GM12878 (cell line): ENCODE measurements around the gene HOXD3. TPM values are rescaled to one million over a fixed set of nuclear protein-coding genes. Genes with fewer than 3 reads are reported as not detected.

Experiments used
- ATAC-seq: fragments of 200-7000 bp; cut with Tn5 transposase; 3 replicates; pipeline ENCODE4 v1.9.1; 2020; ENCODE audit warnings: mild to moderate bottlenecking, moderate library complexity
- BruUV-seq: library from RNA; stranded (reverse); fragments of 400-500 nt; replicated peaks from 2 replicates; lab custom pipeline; 2021; lab: Mats Ljungman, UMichigan
- CTCF ChIA-PET: fragments of 300-600 bp; sonication (Branson Sonifier 250); formaldehyde crosslinking; extraction: SDS; loops from one replicate; lab custom pipeline; 2021; ENCODE audit warnings: inconsistent platforms; lab: Yijun Ruan, JAX
- POLR2A ChIA-PET: fragments of 350-600 bp; formaldehyde crosslinking; extraction: SDS; loops from one replicate; lab custom pipeline; 2021; ENCODE audit warnings: inconsistent platforms; lab: Charles Lee
- RAD21 ChIA-PET: fragments of 300-600 bp; sonication (Branson Sonifier 250); formaldehyde crosslinking; loops from one replicate; lab custom pipeline; 2023; ENCODE audit warnings: antibody characterized with exemption; ENCODE audit not compliant: unreplicated experiment; lab: Charles Lee
- SMC1A ChIA-PET: fragments of 300-600 bp; sonication (Branson Sonifier 250); formaldehyde crosslinking; loops from one replicate; lab custom pipeline; 2023; ENCODE audit not compliant: unreplicated experiment, uncharacterized antibody; lab: Charles Lee
- DNase-seq: peaks from one replicate; pipeline ENCODE4 v3.0.0-alpha.2; 2011; ENCODE audit warnings: low read depth, low spot score
- FAIRE-seq: peaks from 3 replicates; lab custom pipeline; 2011; peaks lifted over from hg19 to GRCh38; lab: Jason Lieb, UNC
- H2AFZ ChIP-seq: 2 replicates; pipeline ENCODE4 v1.6.0; 2011; ENCODE audit warnings: low read depth, low read length, control low read depth; ENCODE audit not compliant: control insufficient read depth
- H3K27ac ChIP-seq: 2 replicates; pipeline ENCODE4 v1.5.1; 2011; ENCODE audit warnings: control low read depth; ENCODE audit not compliant: control insufficient read depth, insufficient read depth
- H3K27me3 ChIP-seq, 2 experiments: replicated peaks in 1 of 2; 2 replicates each; pipeline versions ENCODE4 v1.6.0 to v1.6.1; 2011; ENCODE audit warnings: low read length in 1 of 2; ENCODE audit not compliant: control insufficient read depth in 2 of 2, insufficient read depth in 2 of 2
- H3K36me3 ChIP-seq, 2 experiments: 2 replicates each; pipeline ENCODE4 v1.5.1; 2011; ENCODE audit warnings: low read length in 1 of 2; ENCODE audit not compliant: control insufficient read depth in 2 of 2, insufficient read depth in 2 of 2
- H3K4me1 ChIP-seq: 2 replicates; pipeline ENCODE4 v1.6.1; 2011; ENCODE audit warnings: mild to moderate bottlenecking, low read length, moderate library complexity, mixed read lengths; ENCODE audit not compliant: control insufficient read depth, insufficient read depth
- H3K4me2 ChIP-seq: 2 replicates; pipeline ENCODE4 v1.6.0; 2011; ENCODE audit warnings: control low read depth; ENCODE audit not compliant: control insufficient read depth, insufficient read depth
- H3K4me3 ChIP-seq: fragments of 200-600 bp; sonication (generic); 2 replicates; pipeline ENCODE4 v1.5.1; 2016
- H3K79me2 ChIP-seq: 2 replicates; pipeline ENCODE4 v1.6.0; 2011; ENCODE audit warnings: low read length; ENCODE audit not compliant: control insufficient read depth, insufficient read depth
- H3K9ac ChIP-seq: 2 replicates; pipeline ENCODE4 v1.8.0; 2011; ENCODE audit warnings: low read length, control low read depth, mixed read lengths; ENCODE audit not compliant: control insufficient read depth, insufficient read depth
- H3K9me3 ChIP-seq: replicated peaks from 3 replicates; pipeline ENCODE4 v1.5.1; 2011; ENCODE audit warnings: mild to moderate bottlenecking, low read length; ENCODE audit not compliant: control insufficient read depth, insufficient read depth
- H4K20me1 ChIP-seq: 2 replicates; pipeline ENCODE4 v1.6.0; 2011; ENCODE audit not compliant: control insufficient read depth, insufficient read depth
- CBX5 ChIP-seq: sonication (generic); IDR thresholded peaks from 2 replicates; pipeline ENCODE4 v1.6.1; 2016; ENCODE audit warnings: low read depth, moderate library complexity, mild to moderate bottlenecking, inconsistent platforms
- EGR1 ChIP-seq, 2 experiments: IDR thresholded peaks; 1 replicate in 1 of 2; 2 replicates in 1 of 2; pipeline ENCODE4 v1.6.1; 2011 to 2012; ENCODE audit warnings: low read depth in 2 of 2, low read length in 2 of 2, borderline replicate concordance in 1 of 2, mild to moderate bottlenecking in 1 of 2, moderate library complexity in 1 of 2
- FOS ChIP-seq: IDR thresholded peaks from 3 replicates; pipeline ENCODE4 v1.6.1; 2011; ENCODE audit warnings: borderline replicate concordance; ENCODE audit not compliant: insufficient read length; ENCODE audit errors: extremely low read depth
- GABPA ChIP-seq: IDR thresholded peaks from 2 replicates; pipeline ENCODE4 v1.6.1; 2014; ENCODE audit warnings: antibody characterized with exemption, low read depth, mild to moderate bottlenecking, inconsistent platforms
- HDAC2 ChIP-seq: fragments of 200-600 bp; sonication (generic); IDR thresholded peaks from 2 replicates; pipeline ENCODE4 v1.6.1; 2017
- HDAC6 ChIP-seq: fragments of 200-600 bp; sonication (generic); IDR thresholded peaks from one replicate; pipeline ENCODE4 v1.8.0; 2017; ENCODE audit warnings: antibody characterized with exemption; ENCODE audit not compliant: unreplicated experiment
- LARP7 ChIP-seq: fragments of 450-650 bp; IDR thresholded peaks from 2 replicates; pipeline ENCODE4 v1.6.1; 2017; ENCODE audit warnings: mild to moderate bottlenecking
- MEF2A ChIP-seq: IDR thresholded peaks from 2 replicates; pipeline ENCODE4 v1.6.1; 2011; ENCODE audit warnings: low read depth, mild to moderate bottlenecking, low read length, moderate library complexity; ENCODE audit not compliant: insufficient read depth
- NR2C1 ChIP-seq: fragments of 450-650 bp; IDR thresholded peaks from 2 replicates; pipeline ENCODE4 v1.6.1; 2017; ENCODE audit warnings: antibody characterized with exemption, mild to moderate bottlenecking, moderate library complexity
- PAX5 ChIP-seq: IDR thresholded peaks from 2 replicates; pipeline ENCODE4 v1.6.1; 2011; ENCODE audit warnings: low read depth, low read length, borderline replicate concordance
- PAX8 ChIP-seq: fragments of 450-650 bp; IDR thresholded peaks from 2 replicates; pipeline ENCODE4 v1.6.1; 2017; ENCODE audit warnings: mild to moderate bottlenecking, moderate library complexity
- SMC3 ChIP-seq: IDR thresholded peaks from 2 replicates; pipeline ENCODE4 v1.6.1; 2011; ENCODE audit warnings: low read length, improper control_type of control experiment, borderline replicate concordance
- WRNIP1 ChIP-seq: IDR thresholded peaks from 2 replicates; pipeline ENCODE4 v1.6.1; 2011; ENCODE audit warnings: low read depth, low read length, improper control_type of control experiment, borderline replicate concordance
- YBX1 ChIP-seq: fragments of 450-650 bp; IDR thresholded peaks from 2 replicates; pipeline ENCODE4 v1.6.1; 2016; ENCODE audit warnings: antibody characterized with exemption
- ZNF24 ChIP-seq: fragments of 450-650 bp; IDR thresholded peaks from 2 replicates; pipeline ENCODE4 v1.6.1; 2017; ENCODE audit warnings: antibody characterized with exemption, mild to moderate bottlenecking
- ZSCAN29 ChIP-seq: fragments of 450-650 bp; IDR thresholded peaks from 2 replicates; pipeline ENCODE4 v1.6.1; 2017; ENCODE audit warnings: mild to moderate bottlenecking, moderate library complexity
- WGBS: methylation state at CpG from one replicate; pipeline ENCODE4 v1.1.6; 2016; ENCODE audit warnings: low lambda C conversion rate; ENCODE audit not compliant: insufficient replicate concordance, insufficient coverage; ENCODE audit errors: missing lambda C conversion rate; 5-methylcytosine and 5-hydroxymethylcytosine counted together
- in situ Hi-C: fragments of 300-500 bp; cut with MboI; formaldehyde crosslinking; loops from 9 replicates; pipeline ENCODE4 v1.14.3; 2018; ENCODE audit warnings: mixed read lengths
- intact Hi-C: fragments of 100-400 bp; cut with micrococcal nuclease; formaldehyde crosslinking; loops from one replicate; pipeline ENCODE4 v1.14.2; 2022; ENCODE audit not compliant: unreplicated experiment
- polyA plus RNA-seq, 11 experiments: library from polyadenylated mRNA; depleted of rRNA in 4 of 11; unstranded in 6 of 11; stranded (reverse) in 5 of 11; fragments of >200 nt; fragmentation: Nextera tagmentation in 4 of 11; fragmentation: Illumina TruSeq in 1 of 11; extraction: Ambion mirVana in 4 of 11; extraction: Trizol in 1 of 11; gene quantifications; 1 replicate in 1 of 11; 2 replicates in 10 of 11; pipeline versions ENCODE4 v1.2.1 to v1.2.3, GENCODE V29; 2011 to 2016; ENCODE audit warnings: inconsistent platforms in 2 of 11, missing spikeins in 2 of 11, low read depth in 1 of 11
- total RNA-seq, 4 experiments: library from RNA; depleted of rRNA in 3 of 4; stranded (reverse); fragments of >200 nt in 3 of 4; fragmentation: Illumina TruSeq in 1 of 4; extraction: Trizol in 1 of 4; gene quantifications; 2 replicates each; pipeline versions ENCODE4 v1.2.1 to v1.2.3, GENCODE V29; 2013 to 2021

Gene HOXD3
- total and polyA plus RNA-seq, 10 of the 15 experiments (the other 5 are each of a cell fraction or from before 2014, with no cell fraction given) = not detected

DNA sequence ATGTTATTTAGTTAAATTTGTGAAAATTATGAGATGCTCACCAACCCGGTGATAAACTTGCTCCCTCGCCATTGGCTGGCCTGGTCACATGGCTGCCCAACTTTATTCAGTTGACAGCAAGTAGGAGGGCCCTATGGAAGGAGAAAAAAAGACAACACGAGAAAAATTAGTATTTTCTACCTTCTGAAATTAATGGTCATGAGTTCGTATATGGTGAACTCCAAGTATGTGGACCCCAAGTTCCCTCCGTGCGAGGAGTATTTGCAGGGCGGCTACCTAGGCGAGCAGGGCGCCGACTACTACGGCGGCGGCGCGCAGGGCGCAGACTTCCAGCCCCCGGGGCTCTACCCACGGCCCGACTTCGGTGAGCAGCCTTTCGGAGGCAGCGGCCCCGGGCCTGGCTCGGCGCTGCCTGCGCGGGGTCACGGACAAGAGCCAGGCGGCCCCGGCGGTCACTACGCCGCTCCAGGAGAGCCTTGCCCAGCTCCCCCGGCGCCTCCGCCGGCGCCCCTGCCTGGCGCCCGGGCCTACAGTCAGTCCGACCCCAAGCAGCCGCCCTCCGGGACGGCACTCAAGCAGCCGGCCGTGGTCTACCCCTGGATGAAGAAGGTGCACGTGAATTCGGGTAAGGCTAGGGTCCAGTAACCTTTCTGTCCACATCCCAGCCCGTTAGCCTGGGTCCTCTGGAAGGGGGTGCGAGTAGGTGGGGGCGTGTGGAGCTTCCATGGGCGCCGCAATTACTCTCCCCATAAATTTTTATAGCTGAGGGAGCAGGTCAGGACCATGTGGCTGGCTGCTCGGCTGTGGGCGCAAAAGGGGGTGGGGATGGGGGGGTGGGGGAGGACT, 5.4 kb upstream of the HOXD3 start, which contains the start of gene HOXD4:
HOXD4 (plus strand) TSS at position 109 of the 846 bp plus-strand sequence; CDS start at position 193, 84 bp downstream.
- ATAC-seq (no peak), FAIRE-seq (no peak), DNase-seq (no peak)
- TF ChIP-seq GABPA = no peak
- TF ChIP-seq PAX5 = no peak
- ChIA-PET POLR2A (no interaction called here), RAD21 (interaction anchor here (0.9 to 1.1 kb wide), 2 partner anchors 11 to 12 kb away, joined by 3 to 4 read pairs; no protein-coding TSS in a partner anchor), CTCF (interaction anchor here (1.5 kb wide), 1 partner anchor 500 kb away, joined by 3 read pairs; no protein-coding TSS in a partner anchor), SMC1A (no interaction called here)
- H3K4me3 ChIP-seq = no peak within 1 kb of the TSS
- H3K79me2 ChIP-seq = no peaks in the 10 kb centered on the region
- peaks cover 11 to 40% of the 10 kb centered on the region in 2 experiments for H3K27me3 ChIP-seq
- H3K4me1 ChIP-seq = no peaks in the 10 kb centered on the region
- no peak within 1 kb of the TSS for H3K4me2 ChIP-seq
- no peaks in the 10 kb centered on the region for H3K36me3 ChIP-seq
- 28% methylated on average over 53 of the region's 55 CpGs for WGBS
- in situ Hi-C loops (no loop called here), intact Hi-C loops (no loop called here)
- no peaks in the 10 kb centered on the region for H4K20me1 ChIP-seq
- H3K9me3 ChIP-seq = no peaks in the 10 kb centered on the region
- H3K9ac ChIP-seq = no peak within 1 kb of the TSS
- BruUV-seq = no TSS peak
- H2AFZ ChIP-seq = no peak within 1 kb of the TSS
- no peak within 1 kb of the TSS for H3K27ac ChIP-seq

DNA sequence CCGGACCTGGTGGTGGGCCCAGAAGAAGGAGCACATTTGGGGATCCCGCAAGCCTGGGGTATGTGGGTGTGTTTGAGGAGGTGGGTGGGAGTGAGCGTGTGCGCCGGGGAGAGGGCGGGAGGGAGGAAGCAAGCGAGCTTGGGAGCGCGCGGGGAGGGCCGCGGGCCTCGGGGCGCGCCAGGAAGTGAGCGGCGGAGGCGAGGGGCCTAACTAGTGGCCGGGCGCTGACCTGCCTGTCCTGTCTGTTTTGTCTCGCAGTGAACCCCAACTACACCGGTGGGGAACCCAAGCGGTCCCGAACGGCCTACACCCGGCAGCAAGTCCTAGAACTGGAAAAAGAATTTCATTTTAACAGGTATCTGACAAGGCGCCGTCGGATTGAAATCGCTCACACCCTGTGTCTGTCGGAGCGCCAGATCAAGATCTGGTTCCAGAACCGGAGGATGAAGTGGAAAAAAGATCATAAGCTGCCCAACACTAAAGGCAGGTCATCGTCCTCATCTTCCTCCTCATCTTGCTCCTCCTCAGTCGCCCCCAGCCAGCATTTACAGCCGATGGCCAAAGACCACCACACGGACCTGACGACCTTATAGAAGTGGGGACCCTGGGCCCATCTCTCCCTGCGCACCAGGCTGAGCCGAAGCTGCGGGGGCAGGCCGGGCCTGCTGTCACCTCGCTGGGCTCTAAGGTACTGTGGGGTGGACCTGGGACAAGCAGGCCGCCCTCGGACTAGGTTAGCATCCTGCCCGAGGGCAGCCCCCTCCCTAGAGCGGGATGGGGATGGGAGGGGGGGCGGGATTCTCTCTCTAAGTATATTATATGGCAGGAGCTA, 4.5 kb upstream of the HOXD3 start:
- ChIA-PET POLR2A (interaction anchor here (0.6 kb wide), 1 partner anchor 486 kb away, joined by 4 read pairs; no protein-coding TSS in a partner anchor), SMC1A (no interaction called here), RAD21 (interaction anchor here (0.9 to 1.3 kb wide), 2 partner anchors 13 to 402 kb away, joined by 3 to 4 read pairs; no protein-coding TSS in a partner anchor), CTCF (no interaction called here)
- Histone ChIP-seq H3K27ac (no peak overlapping the region), H3K4me3 (no peak overlapping the region), H3K27me3 (peaks cover 9 to 37% of the 10 kb centered on the region in 2 experiments), H3K79me2 (no peaks in the 10 kb centered on the region), H2AFZ (no peak overlapping the region), H3K9ac (no peak overlapping the region), H3K36me3 (no peaks in the 10 kb centered on the region), H3K4me2 (no peak overlapping the region), H3K4me1 (no peaks in the 10 kb centered on the region), H3K9me3 (no peaks in the 10 kb centered on the region), H4K20me1 (no peaks in the 10 kb centered on the region)
- FAIRE-seq (no peak), ATAC-seq (no peak), DNase-seq (no peak)
- in situ Hi-C loops = no loop called here
- BruUV-seq = no TSS peak
- WGBS = 36% methylated on average over 37 of the region's 48 CpGs
- intact Hi-C loops = no loop called here
- TF ChIP-seq SMC3 = no peak
- TF ChIP-seq YBX1 = no peak
- TF ChIP-seq CBX5 = no peak
- TF ChIP-seq ZNF24 = no peak
- no peak for TF ChIP-seq HDAC2
- no peak for TF ChIP-seq MEF2A
- TF ChIP-seq ZSCAN29 = no peak
- no peak for TF ChIP-seq FOS
- no peak for TF ChIP-seq WRNIP1
- no peak for TF ChIP-seq EGR1 (IDR thresholded peaks at IDR 0.05; ENCODE audit: borderline replicate concordance in 1 of 2, low read depth in 2 of 2, low read length in 2 of 2)
- no peak for TF ChIP-seq HDAC6
- TF ChIP-seq PAX8 = no peak
- TF ChIP-seq LARP7 = no peak
- TF ChIP-seq NR2C1 = no peak
